Measurements from ENCODE around the gene MAPK6. TPM values are rescaled to one million over a fixed set of nuclear protein-coding genes. Genes with fewer than 3 reads are reported as not detected.

Gene MAPK6
- total and polyA plus RNA-seq, 2 donors = 16.4 to 20.1 TPM

- DNase-seq (ENCODE audit: low read depth in 6 of 9, low spot score in 9 of 9) = no peak
- Histone ChIP-seq H3K4me3 (ENCODE audit: low read length in 2 of 2) (no peak overlapping the region), H3K36me3 (ENCODE audit: control insufficient read depth in 2 of 2, insufficient read depth in 2 of 2, low read length in 1 of 2) (no peaks in the 10 kb centered on the region), H3K4me1 (ENCODE audit: control insufficient read depth in 2 of 2, insufficient read depth in 2 of 2, low read length in 2 of 2) (no peaks in the 10 kb centered on the region), H3K27ac (ENCODE audit: low read depth in 1 of 2, low read length in 1 of 2) (no peak overlapping the region), H3K27me3 (ENCODE audit: control insufficient read depth in 2 of 2, insufficient read depth in 1 of 2, low read length in 1 of 2) (no peaks in the 10 kb centered on the region), H3K9me3 (ENCODE audit: control insufficient read depth in 2 of 2, insufficient read depth in 1 of 2, low read length in 1 of 2) (no peaks in the 10 kb centered on the region)
- 96% methylated on average over 2 of the region's 2 CpGs for WGBS
Measured at GRCh38 chr15:52102463-52102862, 83.4 kb downstream of the MAPK6 start.

DNA sequence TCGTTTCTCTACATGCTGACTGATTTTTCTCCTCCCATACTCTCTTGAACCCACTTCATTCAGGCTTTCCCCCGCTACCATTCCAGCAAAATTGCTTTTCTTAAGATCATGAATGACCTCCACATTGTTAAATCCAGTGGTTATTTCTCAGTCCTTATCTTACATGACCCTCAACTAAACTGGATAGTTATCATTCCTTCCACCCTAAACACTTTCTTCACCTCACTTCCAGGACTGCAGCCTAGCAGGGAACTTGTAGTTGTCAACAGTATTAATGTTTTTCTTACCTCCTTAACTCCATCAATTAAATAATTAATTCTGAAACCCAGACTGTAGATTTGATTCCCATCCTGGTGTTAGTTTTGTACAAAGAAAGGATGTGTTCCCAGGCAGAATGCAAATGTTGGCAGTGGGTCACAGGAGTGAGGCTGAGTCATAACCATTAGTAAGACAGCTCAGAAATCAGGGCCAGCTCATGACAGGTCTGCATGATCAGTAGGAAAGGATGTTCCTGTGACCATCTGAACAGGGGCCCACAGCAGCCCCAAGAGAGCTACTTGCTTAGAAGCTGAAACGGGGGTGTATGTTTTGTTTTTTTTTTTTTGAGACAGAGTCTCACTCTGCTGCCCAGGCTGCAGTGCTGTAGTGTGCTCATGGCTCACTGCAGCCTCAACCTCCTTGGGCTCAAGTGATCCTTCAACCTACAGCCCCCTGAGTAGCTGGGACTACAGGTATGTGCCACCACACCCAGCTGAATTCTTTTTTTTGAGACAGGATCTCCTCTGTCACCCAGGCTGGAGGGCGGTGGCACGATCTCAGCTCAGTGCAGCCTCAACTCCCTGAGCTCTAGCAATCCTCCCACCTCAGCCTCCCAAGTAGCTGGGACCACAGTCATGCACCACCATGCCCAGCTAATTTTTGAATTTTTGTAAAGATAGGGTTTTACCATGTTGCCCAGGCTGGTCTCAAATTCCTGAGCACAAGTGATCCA is 84.5 kb downstream of the MAPK6 start:
- H3K4me1 ChIP-seq (ENCODE audit: control insufficient read depth in 2 of 2, insufficient read depth in 2 of 2, low read length in 2 of 2) = no peaks in the 10 kb centered on the region
- DNase-seq (ENCODE audit: low read depth in 6 of 9, low spot score in 9 of 9) = no peak
- H3K36me3 ChIP-seq (ENCODE audit: control insufficient read depth in 2 of 2, insufficient read depth in 2 of 2, low read length in 1 of 2) = no peaks in the 10 kb centered on the region
- no peaks in the 10 kb centered on the region for H3K27me3 ChIP-seq (ENCODE audit: control insufficient read depth in 2 of 2, insufficient read depth in 1 of 2, low read length in 1 of 2)
- 93% methylated on average over 5 of the region's 5 CpGs for WGBS
- H3K4me3 ChIP-seq (ENCODE audit: low read length in 2 of 2) = no peak overlapping the region
- H3K9me3 ChIP-seq (ENCODE audit: control insufficient read depth in 2 of 2, insufficient read depth in 1 of 2, low read length in 1 of 2) = no peaks in the 10 kb centered on the region
- H3K27ac ChIP-seq (ENCODE audit: low read depth in 1 of 2, low read length in 1 of 2) = no peak overlapping the region

- Histone ChIP-seq H3K4me3 (ENCODE audit: low read length in 2 of 2) (no peak overlapping the region), H3K9me3 (ENCODE audit: control insufficient read depth in 2 of 2, insufficient read depth in 1 of 2, low read length in 1 of 2) (no peaks in the 10 kb centered on the region), H3K27me3 (ENCODE audit: control insufficient read depth in 2 of 2, insufficient read depth in 1 of 2, low read length in 1 of 2) (no peaks in the 10 kb centered on the region), H3K36me3 (ENCODE audit: control insufficient read depth in 2 of 2, insufficient read depth in 2 of 2, low read length in 1 of 2) (no peaks in the 10 kb centered on the region), H3K27ac (ENCODE audit: low read depth in 1 of 2, low read length in 1 of 2) (no peak overlapping the region), H3K4me1 (ENCODE audit: control insufficient read depth in 2 of 2, insufficient read depth in 2 of 2, low read length in 2 of 2) (no peaks in the 10 kb centered on the region)
- WGBS = 95% methylated on average over 5 of the region's 5 CpGs
- no peak for DNase-seq (ENCODE audit: low read depth in 6 of 9, low spot score in 9 of 9)
Measured at GRCh38 chr15:52104532-52105004, 85.5 kb downstream of the MAPK6 start.

DNA sequence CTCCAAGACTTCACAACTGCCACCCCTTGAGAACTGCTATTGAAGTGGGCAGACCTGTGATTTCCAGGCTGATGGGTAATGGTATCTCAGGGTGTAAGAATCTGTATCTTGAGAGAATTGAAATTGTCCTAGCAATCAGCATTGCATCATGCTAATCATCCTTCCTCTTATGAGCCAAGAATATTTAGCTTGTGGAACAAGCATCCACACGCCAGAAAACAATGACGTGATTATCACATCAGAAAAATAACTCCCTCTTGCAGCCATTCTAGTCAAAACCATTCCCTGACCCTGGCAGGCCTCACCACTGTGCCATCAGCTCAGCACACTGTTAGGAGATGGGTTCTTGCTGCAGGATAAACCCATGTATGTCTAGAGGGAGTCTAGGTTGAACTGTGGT is 86.8 kb downstream of the MAPK6 start:
- DNase-seq (ENCODE audit: low read depth in 6 of 9, low spot score in 9 of 9) = no peak
- Histone ChIP-seq H3K27ac (ENCODE audit: low read depth in 1 of 2, low read length in 1 of 2) (no peak overlapping the region), H3K27me3 (ENCODE audit: control insufficient read depth in 2 of 2, insufficient read depth in 1 of 2, low read length in 1 of 2) (peaks cover 0 to 3% of the 10 kb centered on the region in 2 donors), H3K9me3 (ENCODE audit: control insufficient read depth in 2 of 2, insufficient read depth in 1 of 2, low read length in 1 of 2) (no peaks in the 10 kb centered on the region), H3K4me1 (ENCODE audit: control insufficient read depth in 2 of 2, insufficient read depth in 2 of 2, low read length in 2 of 2) (no peaks in the 10 kb centered on the region), H3K36me3 (ENCODE audit: control insufficient read depth in 2 of 2, insufficient read depth in 2 of 2, low read length in 1 of 2) (no peaks in the 10 kb centered on the region), H3K4me3 (ENCODE audit: low read length in 2 of 2) (no peak overlapping the region)
- WGBS = 94% methylated on average over 2 of the region's 2 CpGs

- no peak for DNase-seq (ENCODE audit: low read depth in 6 of 9, low spot score in 9 of 9)
- 88% methylated on average over 6 of the region's 6 CpGs for WGBS
- peaks cover 0 to 10% of the 10 kb centered on the region in 2 donors for H3K27me3 ChIP-seq (ENCODE audit: control insufficient read depth in 2 of 2, insufficient read depth in 1 of 2, low read length in 1 of 2)
- no peak overlapping the region for H3K4me3 ChIP-seq (ENCODE audit: low read length in 2 of 2)
- no peaks in the 10 kb centered on the region for H3K36me3 ChIP-seq (ENCODE audit: control insufficient read depth in 2 of 2, insufficient read depth in 2 of 2, low read length in 1 of 2)
- no peaks in the 10 kb centered on the region for H3K9me3 ChIP-seq (ENCODE audit: control insufficient read depth in 2 of 2, insufficient read depth in 1 of 2, low read length in 1 of 2)
- no peak overlapping the region for H3K27ac ChIP-seq (ENCODE audit: low read depth in 1 of 2, low read length in 1 of 2)
- H3K4me1 ChIP-seq (ENCODE audit: control insufficient read depth in 2 of 2, insufficient read depth in 2 of 2, low read length in 2 of 2) = no peaks in the 10 kb centered on the region
Measured at GRCh38 chr15:52106641-52107040, 87.6 kb downstream of the MAPK6 start.

DNA sequence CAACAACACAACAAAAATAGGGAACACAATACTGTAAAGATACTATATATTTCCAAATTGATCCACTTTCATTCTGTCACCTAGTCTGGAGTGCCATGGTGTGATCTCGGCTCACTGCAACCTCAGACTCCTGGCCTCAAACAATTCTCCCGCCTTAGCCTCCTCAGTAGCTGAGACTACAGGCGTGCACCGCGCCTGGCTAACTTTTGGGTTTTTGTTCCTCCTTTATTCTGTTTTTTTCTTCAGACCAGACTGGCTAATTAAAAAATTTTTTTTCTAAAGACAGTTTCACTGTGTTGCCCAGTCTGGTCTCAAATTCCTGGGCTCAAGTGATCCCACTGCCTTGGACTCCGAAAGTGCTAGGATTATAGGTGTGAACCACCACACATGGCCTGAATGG is 88.2 kb downstream of the MAPK6 start:
- Histone ChIP-seq H3K9me3 (ENCODE audit: control insufficient read depth in 2 of 2, insufficient read depth in 1 of 2, low read length in 1 of 2) (no peaks in the 10 kb centered on the region), H3K4me3 (ENCODE audit: low read length in 2 of 2) (no peak overlapping the region), H3K4me1 (ENCODE audit: control insufficient read depth in 2 of 2, insufficient read depth in 2 of 2, low read length in 2 of 2) (peaks cover 0 to 4% of the 10 kb centered on the region in 2 donors), H3K27ac (ENCODE audit: low read depth in 1 of 2, low read length in 1 of 2) (no peak overlapping the region), H3K27me3 (ENCODE audit: control insufficient read depth in 2 of 2, insufficient read depth in 1 of 2, low read length in 1 of 2) (peaks cover under 1 to 16% of the 10 kb centered on the region in 2 donors), H3K36me3 (ENCODE audit: control insufficient read depth in 2 of 2, insufficient read depth in 2 of 2, low read length in 1 of 2) (no peaks in the 10 kb centered on the region)
- 99% methylated on average over 6 of the region's 6 CpGs for WGBS
- no peak for DNase-seq (ENCODE audit: low read depth in 6 of 9, low spot score in 9 of 9)

DNA sequence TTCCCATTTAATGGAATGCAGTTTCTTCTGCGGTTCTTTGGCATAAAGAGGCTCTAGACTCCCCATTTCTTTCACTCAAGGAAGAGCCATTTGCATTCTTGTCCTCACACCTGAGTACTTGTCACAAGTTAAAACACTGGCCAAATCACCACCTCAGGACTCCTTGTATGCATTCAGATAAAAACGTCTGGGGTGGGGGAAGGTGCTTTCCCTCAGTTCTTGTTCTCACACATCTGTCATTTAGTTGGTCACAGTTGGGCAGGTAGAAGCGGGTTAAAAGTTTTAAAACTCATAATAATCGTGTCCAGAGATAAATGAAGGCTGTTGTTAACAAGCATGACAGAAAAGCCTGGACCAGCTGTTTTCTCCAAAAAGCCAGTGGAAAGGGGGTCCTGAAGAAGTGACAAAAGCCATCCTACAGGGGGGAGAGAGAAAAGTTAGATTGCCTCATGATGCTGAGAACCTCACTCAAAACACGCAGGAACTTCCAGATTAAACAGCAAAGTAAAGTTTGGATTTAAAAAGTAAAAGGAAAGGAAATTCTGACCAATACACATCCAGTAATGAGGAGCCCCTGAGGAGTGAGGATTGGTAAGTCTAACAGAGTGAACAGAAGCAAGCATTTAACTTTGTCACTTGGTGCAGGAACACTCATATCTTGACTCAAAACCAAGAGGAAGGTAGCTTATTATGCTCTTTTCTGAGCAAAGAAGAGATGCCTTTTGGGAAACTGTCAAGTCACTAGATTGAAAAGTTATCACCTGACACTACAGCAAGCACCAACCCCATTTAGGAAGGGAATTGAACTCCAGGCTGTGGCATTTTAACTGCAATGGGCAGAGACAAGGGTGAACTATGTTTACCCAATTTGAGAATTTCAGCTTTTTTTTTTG is 90.8 kb downstream of the MAPK6 start:
- no peak for DNase-seq (ENCODE audit: low read depth in 6 of 9, low spot score in 9 of 9)
- peaks cover 2 to 23% of the 10 kb centered on the region in 2 donors for H3K27me3 ChIP-seq (ENCODE audit: control insufficient read depth in 2 of 2, insufficient read depth in 1 of 2, low read length in 1 of 2)
- no peak overlapping the region for H3K27ac ChIP-seq (ENCODE audit: low read depth in 1 of 2, low read length in 1 of 2)
- no peak overlapping the region for H3K4me3 ChIP-seq (ENCODE audit: low read length in 2 of 2)
- no peaks in the 10 kb centered on the region for H3K36me3 ChIP-seq (ENCODE audit: control insufficient read depth in 2 of 2, insufficient read depth in 2 of 2, low read length in 1 of 2)
- 87% methylated on average over 5 of the region's 5 CpGs for WGBS
- peaks cover 0 to 5% of the 10 kb centered on the region in 2 donors for H3K9me3 ChIP-seq (ENCODE audit: control insufficient read depth in 2 of 2, insufficient read depth in 1 of 2, low read length in 1 of 2)
- H3K4me1 ChIP-seq (ENCODE audit: control insufficient read depth in 2 of 2, insufficient read depth in 2 of 2, low read length in 2 of 2) = peaks cover 0 to 4% of the 10 kb centered on the region in 2 donors

- no peak for DNase-seq (ENCODE audit: low read depth in 6 of 9, low spot score in 9 of 9)
- Histone ChIP-seq H3K27me3 (ENCODE audit: control insufficient read depth in 2 of 2, insufficient read depth in 1 of 2, low read length in 1 of 2) (peaks cover 2 to 23% of the 10 kb centered on the region in 2 donors), H3K36me3 (ENCODE audit: control insufficient read depth in 2 of 2, insufficient read depth in 2 of 2, low read length in 1 of 2) (no peaks in the 10 kb centered on the region), H3K9me3 (ENCODE audit: control insufficient read depth in 2 of 2, insufficient read depth in 1 of 2, low read length in 1 of 2) (peaks cover 0 to 5% of the 10 kb centered on the region in 2 donors), H3K27ac (ENCODE audit: low read depth in 1 of 2, low read length in 1 of 2) (no peak overlapping the region), H3K4me1 (ENCODE audit: control insufficient read depth in 2 of 2, insufficient read depth in 2 of 2, low read length in 2 of 2) (peaks cover 0 to 4% of the 10 kb centered on the region in 2 donors), H3K4me3 (ENCODE audit: low read length in 2 of 2) (peak overlapping the region in 1 of 2 donors; percentile 48)
- WGBS = 63% methylated on average over 32 of the region's 32 CpGs
Measured at GRCh38 chr15:52111517-52112202, 92.6 kb downstream of the MAPK6 start.

Data from thymus (tissue), 11 donors.